ENCODE data around the gene TMEM260. TPM values are rescaled to one million over a fixed set of nuclear protein-coding genes. Genes with fewer than 3 reads are reported as not detected.
A peak's percentile ranks its signal among the peaks of the same experiment; 100 is the strongest.

Gene TMEM260
- total RNA-seq, 1 donor from 2014 or later, result 22.5 TPM

DNA sequence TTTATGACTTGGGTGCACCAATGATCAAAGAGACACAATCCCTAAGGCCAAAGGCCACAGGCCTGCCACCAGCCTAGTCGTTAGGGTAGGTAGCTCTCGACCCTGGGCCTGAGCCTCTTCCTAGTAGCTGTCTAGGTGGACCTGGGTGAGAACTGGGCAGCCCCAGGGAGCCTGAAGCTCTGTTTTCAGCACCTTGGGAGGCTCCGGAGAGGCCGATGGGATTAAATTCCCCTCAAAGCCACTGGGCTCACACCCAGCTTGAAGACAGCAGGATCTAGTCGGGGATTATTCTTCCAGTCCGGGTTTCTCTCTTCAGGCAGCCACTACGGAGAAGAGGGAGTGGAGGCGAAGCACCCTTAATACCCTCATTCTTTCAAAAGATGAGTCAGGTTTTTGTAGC is 79.8 kb downstream of the TMEM260 start:
- H3K36me3 Mint-ChIP-seq (ENCODE audit: unreplicated experiment), result no peaks in the 10 kb centered on the region
- H3K4me3 Mint-ChIP-seq (ENCODE audit: unreplicated experiment), result no peak overlapping the region
- H3K27me3 Mint-ChIP-seq (ENCODE audit: unreplicated experiment), result no peaks in the 10 kb centered on the region
- H3K9me3 Mint-ChIP-seq (ENCODE audit: unreplicated experiment), result no peaks in the 10 kb centered on the region
- TF ChIP-seq, protein P1, sequence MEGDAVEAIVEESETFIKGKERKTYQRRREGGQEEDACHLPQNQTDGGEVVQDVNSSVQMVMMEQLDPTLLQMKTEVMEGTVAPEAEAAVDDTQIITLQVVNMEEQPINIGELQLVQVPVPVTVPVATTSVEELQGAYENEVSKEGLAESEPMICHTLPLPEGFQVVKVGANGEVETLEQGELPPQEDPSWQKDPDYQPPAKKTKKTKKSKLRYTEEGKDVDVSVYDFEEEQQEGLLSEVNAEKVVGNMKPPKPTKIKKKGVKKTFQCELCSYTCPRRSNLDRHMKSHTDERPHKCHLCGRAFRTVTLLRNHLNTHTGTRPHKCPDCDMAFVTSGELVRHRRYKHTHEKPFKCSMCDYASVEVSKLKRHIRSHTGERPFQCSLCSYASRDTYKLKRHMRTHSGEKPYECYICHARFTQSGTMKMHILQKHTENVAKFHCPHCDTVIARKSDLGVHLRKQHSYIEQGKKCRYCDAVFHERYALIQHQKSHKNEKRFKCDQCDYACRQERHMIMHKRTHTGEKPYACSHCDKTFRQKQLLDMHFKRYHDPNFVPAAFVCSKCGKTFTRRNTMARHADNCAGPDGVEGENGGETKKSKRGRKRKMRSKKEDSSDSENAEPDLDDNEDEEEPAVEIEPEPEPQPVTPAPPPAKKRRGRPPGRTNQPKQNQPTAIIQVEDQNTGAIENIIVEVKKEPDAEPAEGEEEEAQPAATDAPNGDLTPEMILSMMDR (IDR thresholded peaks at IDR 0.05), result no peak
- DNase-seq (ENCODE audit: extremely low spot score, unreplicated experiment), result no peak
- no peak overlapping the region for H3K27ac Mint-ChIP-seq (ENCODE audit: unreplicated experiment)
- no peaks in the 10 kb centered on the region for H3K4me1 Mint-ChIP-seq (ENCODE audit: unreplicated experiment)

DNA sequence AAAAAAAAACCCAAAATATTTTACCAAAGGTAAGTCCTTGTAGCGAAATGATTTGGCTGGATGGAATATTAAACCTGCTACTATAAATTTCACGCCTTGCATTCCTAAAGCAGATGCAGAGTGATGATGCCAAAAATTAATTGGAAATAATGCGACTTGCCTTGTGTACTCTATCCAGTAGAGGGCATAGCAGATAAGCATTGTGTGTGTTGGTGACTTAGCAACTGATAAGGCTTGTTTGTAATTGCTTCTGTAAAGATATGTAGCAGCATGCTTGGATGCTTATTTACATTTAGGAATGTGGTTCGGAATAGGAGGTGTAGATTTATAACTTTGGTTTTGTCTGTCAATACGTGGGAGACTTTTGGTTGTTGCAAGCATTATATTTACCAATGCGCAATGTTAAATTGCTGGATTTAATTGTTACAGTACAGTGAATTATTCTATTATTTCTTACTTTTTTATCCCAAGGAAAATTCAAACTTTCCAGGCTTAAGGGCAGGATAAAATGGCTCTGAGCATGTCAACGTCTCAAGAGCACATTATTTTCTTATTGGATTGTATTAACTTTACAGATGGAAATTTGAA is 80.5 kb downstream of the TMEM260 start:
- no peak for DNase-seq (ENCODE audit: extremely low spot score, unreplicated experiment)
- no peaks in the 10 kb centered on the region for H3K27me3 Mint-ChIP-seq (ENCODE audit: unreplicated experiment)
- no peak overlapping the region for H3K4me3 Mint-ChIP-seq (ENCODE audit: unreplicated experiment)
- no peaks in the 10 kb centered on the region for H3K9me3 Mint-ChIP-seq (ENCODE audit: unreplicated experiment)
- TF ChIP-seq, protein P1 (IDR thresholded peaks at IDR 0.05), result peak; percentile 65
- no peaks in the 10 kb centered on the region for H3K36me3 Mint-ChIP-seq (ENCODE audit: unreplicated experiment)
- no peak overlapping the region for H3K27ac Mint-ChIP-seq (ENCODE audit: unreplicated experiment)
- no peaks in the 10 kb centered on the region for H3K4me1 Mint-ChIP-seq (ENCODE audit: unreplicated experiment)

DNA sequence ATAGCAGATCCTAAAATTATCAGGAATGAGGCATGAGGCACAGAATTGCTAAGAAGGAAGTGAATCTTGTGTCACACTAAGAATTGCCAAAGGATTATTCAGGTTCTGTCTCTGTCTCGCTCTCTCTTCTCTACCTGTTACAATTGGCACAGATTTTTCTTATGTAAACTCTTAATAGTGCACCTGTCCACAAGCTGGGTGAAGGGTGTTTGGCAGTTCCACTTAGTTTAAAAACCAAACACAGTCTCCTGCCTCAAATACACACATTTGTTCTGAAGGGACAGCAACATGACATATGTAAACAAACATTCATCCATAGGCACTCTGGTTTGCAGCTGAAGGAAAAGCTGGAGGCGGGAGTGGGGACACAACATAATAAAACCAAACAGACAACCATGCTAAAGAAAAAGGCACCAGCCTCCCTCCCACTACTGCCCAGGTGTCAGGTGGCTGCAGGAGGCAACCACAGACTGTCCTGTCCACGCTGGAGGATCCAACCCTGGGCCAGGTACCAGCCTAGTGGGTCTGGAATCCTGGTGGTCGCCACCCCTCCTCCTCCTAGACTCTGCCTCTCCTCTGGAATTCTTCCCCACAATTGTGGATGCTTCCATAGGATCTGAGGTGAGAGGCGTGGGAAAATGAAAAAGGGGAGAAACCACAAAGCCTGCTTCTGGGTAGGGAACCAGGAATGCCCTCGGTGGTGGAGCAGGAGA is 81.2 kb downstream of the TMEM260 start:
- no peak overlapping the region for H3K27ac Mint-ChIP-seq (ENCODE audit: unreplicated experiment)
- TF ChIP-seq, protein P1 (IDR thresholded peaks at IDR 0.05), result no peak
- no peaks in the 10 kb centered on the region for H3K27me3 Mint-ChIP-seq (ENCODE audit: unreplicated experiment)

DNA sequence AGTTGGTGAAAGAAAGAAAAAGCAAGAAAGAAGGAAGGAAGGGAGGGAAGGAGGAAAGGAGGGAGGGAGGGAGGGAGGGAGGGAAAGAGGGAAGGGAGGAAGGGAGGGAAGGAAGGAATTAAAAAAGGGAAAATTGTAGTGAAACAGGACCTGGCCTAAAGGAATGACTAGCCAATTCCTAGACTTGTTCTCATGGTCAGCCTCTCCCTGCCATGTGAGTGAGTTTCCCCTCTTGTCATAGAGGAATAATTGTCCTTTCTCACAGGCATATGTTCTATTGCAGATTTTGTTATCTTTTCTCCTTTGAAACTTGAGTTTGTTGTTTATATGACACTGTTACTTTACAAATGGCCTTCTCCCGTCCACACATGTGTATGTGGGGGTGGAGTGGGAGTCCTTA is 81.9 kb downstream of the TMEM260 start:
- H3K36me3 Mint-ChIP-seq (ENCODE audit: unreplicated experiment), result no peaks in the 10 kb centered on the region
- H3K4me1 Mint-ChIP-seq (ENCODE audit: unreplicated experiment), result peaks cover 3% of the 10 kb centered on the region
- no peaks in the 10 kb centered on the region for H3K27me3 Mint-ChIP-seq (ENCODE audit: unreplicated experiment)
- no peak for DNase-seq (ENCODE audit: extremely low spot score, unreplicated experiment)
- TF ChIP-seq, protein P1 (IDR thresholded peaks at IDR 0.05), result no peak
- H3K9me3 Mint-ChIP-seq (ENCODE audit: unreplicated experiment), result no peaks in the 10 kb centered on the region
- H3K4me3 Mint-ChIP-seq (ENCODE audit: unreplicated experiment), result no peak overlapping the region
- no peak overlapping the region for H3K27ac Mint-ChIP-seq (ENCODE audit: unreplicated experiment)

More for the DNA sequence above, 81.2 kb downstream of the TMEM260 start:
- no peaks in the 10 kb centered on the region for H3K9me3 Mint-ChIP-seq (ENCODE audit: unreplicated experiment)
- no peaks in the 10 kb centered on the region for H3K36me3 Mint-ChIP-seq (ENCODE audit: unreplicated experiment)
- no peak overlapping the region for H3K4me3 Mint-ChIP-seq (ENCODE audit: unreplicated experiment)
- DNase-seq (ENCODE audit: extremely low spot score, unreplicated experiment), result no peak
- H3K4me1 Mint-ChIP-seq (ENCODE audit: unreplicated experiment), result no peaks in the 10 kb centered on the region

DNA sequence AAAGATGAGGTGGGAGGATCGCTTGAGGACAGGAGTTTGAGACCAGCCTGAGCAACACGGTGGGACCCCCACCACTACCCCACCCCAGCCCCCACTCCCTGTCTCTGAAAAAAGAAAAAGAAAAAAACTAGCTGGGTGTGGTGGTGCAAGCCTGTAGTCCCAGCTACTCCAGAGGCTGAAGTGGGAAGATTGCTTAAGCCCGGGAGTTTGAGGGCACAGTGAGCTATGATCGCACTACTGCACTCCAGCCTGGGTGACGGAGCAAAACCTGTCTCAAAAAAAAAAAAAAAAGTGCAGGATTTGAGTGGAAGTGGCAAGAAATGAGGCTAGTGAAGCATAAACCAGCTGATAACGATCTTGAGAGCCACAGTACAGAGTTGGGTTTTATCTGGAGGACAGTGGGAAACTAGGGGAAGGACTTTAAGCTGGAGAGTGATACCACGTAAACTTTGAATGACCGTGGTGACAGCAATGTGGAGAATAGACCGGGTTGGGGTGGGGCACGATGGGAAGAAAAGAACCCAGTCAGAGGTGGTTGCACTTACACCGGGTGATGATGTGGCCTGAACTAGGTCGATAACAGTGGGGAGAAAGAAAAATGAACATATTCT is 85.3 kb downstream of the TMEM260 start:
- Mint-ChIP-seq H3K4me1 (ENCODE audit: unreplicated experiment) (peaks cover 6% of the 10 kb centered on the region), H3K9me3 (ENCODE audit: unreplicated experiment) (peaks cover 8% of the 10 kb centered on the region), H3K36me3 (ENCODE audit: unreplicated experiment) (no peaks in the 10 kb centered on the region), H3K4me3 (ENCODE audit: unreplicated experiment) (no peak overlapping the region), H3K27ac (ENCODE audit: unreplicated experiment) (no peak overlapping the region), H3K27me3 (ENCODE audit: unreplicated experiment) (no peaks in the 10 kb centered on the region)
- DNase-seq (ENCODE audit: extremely low spot score, unreplicated experiment), result no peak
- TF ChIP-seq, protein P1 (IDR thresholded peaks at IDR 0.05), result no peak

Measured in osteocyte (in vitro differentiated cells).